GM18498 (cell line): ENCODE results near the gene TSHZ3.

ENCODE experiments used
- ATAC-seq: cut with Tn5 transposase; IDR thresholded peaks from one replicate; pipeline ENCODE4 v1.9.1; 2021; ENCODE audit warnings: mild to moderate bottlenecking, moderate library complexity; ENCODE audit not compliant: unreplicated experiment

Gene TSHZ3, protein sequence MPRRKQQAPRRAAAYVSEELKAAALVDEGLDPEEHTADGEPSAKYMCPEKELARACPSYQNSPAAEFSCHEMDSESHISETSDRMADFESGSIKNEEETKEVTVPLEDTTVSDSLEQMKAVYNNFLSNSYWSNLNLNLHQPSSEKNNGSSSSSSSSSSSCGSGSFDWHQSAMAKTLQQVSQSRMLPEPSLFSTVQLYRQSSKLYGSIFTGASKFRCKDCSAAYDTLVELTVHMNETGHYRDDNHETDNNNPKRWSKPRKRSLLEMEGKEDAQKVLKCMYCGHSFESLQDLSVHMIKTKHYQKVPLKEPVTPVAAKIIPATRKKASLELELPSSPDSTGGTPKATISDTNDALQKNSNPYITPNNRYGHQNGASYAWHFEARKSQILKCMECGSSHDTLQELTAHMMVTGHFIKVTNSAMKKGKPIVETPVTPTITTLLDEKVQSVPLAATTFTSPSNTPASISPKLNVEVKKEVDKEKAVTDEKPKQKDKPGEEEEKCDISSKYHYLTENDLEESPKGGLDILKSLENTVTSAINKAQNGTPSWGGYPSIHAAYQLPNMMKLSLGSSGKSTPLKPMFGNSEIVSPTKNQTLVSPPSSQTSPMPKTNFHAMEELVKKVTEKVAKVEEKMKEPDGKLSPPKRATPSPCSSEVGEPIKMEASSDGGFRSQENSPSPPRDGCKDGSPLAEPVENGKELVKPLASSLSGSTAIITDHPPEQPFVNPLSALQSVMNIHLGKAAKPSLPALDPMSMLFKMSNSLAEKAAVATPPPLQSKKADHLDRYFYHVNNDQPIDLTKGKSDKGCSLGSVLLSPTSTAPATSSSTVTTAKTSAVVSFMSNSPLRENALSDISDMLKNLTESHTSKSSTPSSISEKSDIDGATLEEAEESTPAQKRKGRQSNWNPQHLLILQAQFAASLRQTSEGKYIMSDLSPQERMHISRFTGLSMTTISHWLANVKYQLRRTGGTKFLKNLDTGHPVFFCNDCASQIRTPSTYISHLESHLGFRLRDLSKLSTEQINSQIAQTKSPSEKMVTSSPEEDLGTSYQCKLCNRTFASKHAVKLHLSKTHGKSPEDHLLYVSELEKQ

DNA sequence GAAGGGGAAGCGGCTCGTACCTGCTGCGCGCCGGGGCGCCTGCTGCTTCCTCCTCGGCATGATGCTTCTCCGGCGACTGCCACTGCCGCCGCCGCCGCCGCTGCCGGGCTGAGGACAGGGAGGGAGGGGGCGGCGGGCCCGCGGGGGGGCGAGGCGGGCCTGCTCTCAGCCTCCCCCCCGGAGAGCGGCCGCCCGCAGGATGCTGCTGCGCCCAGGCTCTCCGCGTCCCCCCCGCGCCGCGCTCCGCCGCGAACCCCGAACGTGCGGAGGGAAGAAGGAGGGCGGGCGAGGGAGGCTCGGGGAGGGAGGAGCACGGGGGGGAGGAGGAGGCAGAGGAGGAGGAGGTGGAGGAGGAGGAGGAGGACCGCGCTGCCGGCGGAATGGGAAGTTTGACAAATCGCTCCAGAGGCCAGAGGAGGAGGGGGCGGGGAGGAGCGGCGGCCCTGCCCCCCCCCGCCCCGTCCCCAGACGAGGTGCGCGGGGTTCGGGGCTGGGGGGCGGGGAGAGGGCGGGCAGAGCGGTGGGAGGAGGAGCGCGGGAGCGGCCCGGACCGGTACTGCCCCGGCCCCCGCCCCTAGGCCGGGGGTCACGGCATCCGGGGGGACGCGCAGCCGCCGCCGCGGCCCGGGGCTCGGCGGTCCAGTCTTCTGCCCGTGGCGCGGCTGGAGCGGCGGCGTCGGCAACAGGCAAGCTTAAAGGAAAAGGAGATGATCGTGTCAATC, at the start of gene TSHZ3:
Gene TSHZ3, minus strand, starts transcription at position 277 of the 722 bp plus-strand sequence. Its CDS starts 217 bp downstream, at position 60.
- ATAC-seq: no peak

DNA sequence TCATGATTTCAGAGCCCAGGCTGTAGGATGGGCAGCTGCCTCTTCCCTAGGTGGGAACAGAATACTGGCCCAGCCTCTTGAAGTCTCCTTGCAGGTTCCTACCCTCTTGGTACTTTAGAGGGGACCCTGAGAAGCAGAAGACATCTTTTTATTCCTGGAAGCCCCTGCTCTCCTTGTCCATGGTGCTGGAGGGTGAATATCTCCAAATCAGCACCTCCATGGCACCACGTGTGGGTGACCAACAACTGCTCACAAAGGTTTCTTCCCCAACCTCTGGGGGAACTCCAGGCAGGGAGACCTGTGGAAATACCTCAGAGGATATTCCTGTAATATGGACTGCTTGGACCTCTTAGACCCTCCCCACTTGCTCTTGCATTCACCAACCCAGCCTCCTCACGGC, 48.1 kb upstream of the TSHZ3 start:
- no peak for ATAC-seq

GRCh38 chr19:31392464-31392863, 43.2 kb upstream of the TSHZ3 start:
- no peak for ATAC-seq

DNA sequence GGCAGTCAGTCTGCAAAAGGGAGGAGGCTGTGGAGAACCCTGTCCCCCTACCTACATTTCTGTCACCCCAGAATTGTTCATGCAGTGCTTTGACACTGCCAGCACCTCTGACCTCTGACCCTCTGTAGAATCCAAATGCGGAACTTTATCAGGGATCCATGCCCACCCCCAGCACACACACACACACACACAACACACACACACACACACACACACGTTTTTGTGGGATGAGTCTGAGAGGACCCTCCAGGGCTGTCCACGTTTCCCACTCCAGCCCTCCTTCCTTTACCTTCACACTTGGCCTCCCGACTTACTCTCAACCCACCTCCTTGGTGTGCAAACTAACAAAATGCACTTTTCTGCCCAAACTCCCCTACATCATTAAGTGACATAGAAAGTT, 42.3 kb upstream of the TSHZ3 start:
- no peak for ATAC-seq

DNA sequence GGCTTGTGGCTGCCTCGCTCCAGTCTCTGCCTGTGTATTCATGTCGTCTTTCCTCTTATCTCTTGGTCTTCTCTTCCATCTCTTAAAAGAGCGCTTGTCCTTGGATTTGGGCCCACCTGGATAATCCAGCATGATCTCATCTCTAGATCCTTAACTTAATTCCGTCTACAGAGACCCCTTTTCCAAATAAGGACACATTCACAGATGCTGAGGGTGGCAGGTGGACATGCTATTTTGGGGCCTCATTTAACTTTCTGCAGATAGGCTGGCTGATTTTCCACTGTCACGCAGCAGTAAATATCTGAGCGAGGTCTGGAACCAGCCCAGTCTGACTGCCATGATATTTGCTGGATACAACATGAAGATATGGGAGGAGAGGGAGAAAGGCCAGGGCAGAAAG, 41.5 kb upstream of the TSHZ3 start:
- no peak for ATAC-seq

DNA sequence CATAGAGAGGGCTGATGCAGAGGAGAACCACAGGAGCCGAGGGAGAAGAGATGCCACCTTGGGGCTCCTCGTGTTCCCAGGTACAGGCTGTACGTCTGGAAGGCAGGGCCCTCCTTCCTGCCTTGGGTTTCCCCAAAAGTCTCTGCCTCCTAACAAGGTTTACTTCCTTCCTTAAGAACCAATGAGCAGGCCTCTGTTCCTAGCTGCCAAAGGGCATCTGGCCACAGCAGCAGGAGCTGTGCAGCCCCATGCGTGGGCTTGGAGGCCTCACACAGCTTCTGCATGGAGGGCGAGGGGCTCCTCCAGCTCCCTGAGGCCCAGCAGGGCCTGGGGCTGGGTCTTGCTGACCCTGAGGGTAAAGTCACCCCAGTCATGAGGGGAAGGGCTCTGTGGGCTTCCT, 40.6 kb upstream of the TSHZ3 start:
- ATAC-seq: no peak

GRCh38 chr19:31387717-31388301, 38.6 kb upstream of the TSHZ3 start:
- ATAC-seq: no peak

DNA sequence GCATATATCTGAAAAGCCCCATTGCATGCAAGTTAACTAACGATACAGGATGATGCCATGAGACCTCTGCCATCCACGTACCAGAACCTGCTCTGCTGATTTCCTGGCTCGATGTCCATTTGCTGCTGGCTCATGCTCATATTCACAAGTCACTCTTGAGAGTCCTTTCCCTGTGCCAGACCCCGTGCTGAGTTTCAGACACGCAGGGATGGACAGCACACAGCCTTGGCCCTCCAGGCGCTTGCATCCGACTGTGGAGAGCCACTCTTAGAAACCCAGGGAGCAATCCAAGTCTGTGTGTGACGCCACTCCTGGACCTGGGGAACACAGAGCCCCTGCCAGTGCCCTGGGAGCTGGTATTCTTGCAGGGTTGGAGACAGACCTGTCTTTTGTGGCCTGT, 37.6 kb upstream of the TSHZ3 start:
- ATAC-seq: no peak

DNA sequence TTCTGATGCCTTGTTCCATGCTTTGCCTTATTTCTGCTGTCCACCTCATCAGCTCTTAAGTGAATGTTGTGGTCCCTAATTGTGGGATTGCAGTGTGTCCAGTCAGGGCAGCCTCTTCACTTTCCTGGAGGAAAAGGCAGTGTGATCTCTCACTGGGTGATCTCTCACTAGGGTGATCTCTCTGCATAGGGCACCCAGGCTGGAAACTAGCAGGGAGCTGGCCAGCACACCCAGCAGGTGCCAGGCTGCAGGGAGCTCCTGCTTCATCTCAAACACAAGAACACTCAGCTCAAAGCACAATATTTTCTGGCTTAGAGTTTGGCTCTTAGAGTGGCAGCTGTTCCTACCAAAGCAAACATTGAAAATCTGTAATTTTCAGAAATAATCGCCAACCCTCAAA, 36.5 kb upstream of the TSHZ3 start:
- ATAC-seq: no peak

GRCh38 chr19:31383553-31383952, 34.3 kb upstream of the TSHZ3 start:
- no peak for ATAC-seq

- ATAC-seq: no peak
Measured at GRCh38 chr19:31380854-31381253, 31.6 kb upstream of the TSHZ3 start.

DNA sequence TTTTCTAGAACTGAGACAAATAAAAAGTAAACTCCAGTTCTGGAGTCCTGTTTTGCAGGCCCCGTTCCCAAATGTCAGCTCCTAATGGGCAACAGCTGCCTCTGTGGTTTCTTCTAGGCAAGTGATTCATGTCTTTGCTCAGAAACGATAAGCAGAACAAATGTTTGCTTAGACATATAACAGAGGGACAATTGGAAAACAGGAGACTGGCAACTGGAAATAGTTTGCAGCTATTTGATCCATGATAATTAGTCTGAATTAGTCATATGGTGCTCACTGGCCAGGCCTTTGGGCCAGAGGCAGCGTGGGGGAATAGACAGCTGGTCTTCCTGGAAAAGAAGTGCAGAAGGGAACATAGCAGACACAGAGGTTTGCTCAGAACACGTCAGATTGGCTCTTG, 29.2 kb upstream of the TSHZ3 start:
- no peak for ATAC-seq

- ATAC-seq: no peak
Measured at GRCh38 chr19:31377736-31378135, 28.5 kb upstream of the TSHZ3 start.

DNA sequence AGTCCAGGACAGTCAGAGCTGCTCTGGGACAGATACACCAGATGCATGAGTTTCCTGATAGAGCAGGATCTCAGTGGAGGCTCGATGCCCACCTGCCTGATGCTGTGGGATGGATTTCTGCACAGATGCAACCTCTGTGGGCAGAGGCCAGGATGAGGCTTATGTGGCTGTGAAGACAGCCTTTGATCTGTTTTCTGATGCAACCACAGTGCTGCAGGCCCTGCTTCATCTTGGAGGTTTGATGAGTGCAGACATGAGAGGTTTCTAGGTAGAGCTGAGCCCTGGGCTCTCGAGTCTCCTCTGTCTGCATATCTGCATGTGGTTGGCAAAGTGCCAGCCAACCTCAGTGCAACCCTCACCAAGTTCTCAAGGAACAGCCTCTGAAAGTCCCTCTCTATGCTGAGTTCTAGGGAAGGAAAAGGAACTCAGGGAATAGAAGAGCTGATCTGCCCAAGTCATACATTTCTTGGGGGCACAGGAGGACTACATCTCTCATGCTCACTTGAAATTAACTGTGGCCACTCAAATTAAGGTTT, 23.1 kb upstream of the TSHZ3 start:
- ATAC-seq: no peak

DNA sequence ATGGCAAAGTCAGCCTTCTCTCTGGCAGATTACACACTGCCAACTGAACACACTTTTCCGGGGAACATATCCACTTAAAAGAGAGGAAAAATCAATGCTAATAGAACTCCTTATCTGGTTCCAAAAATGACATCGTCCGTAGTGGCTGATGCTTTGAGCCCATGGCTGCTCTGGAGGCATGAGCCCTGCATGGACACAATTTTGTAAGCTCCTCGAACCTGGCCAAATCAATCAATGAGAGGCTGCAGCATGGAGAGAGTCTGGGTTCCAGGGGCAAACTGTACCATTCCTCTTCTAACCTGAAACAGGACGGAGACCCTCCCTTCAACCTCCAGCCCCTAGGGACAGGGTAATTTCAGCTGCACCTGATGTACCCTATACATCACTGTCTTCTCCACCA, 21.0 kb upstream of the TSHZ3 start:
- no peak for ATAC-seq

DNA sequence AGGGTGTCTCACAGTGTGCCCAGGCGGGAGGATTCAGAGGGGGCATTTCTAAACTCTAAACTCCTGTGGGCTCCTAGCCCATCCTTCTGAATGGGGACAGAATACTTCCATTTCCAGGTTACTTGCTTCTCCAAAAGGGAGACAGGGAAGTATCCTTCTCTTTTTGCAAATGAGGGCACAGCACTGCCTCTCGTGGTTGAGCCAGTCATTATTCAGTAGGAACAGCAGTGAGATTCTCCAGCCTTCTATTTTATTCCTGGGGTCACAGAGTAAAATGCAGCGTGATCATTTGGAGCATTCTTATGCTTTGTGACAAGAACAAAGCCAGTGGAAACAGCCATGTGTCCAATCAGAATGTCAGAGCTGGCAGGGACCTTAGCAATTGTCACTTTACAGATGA, 15.7 kb upstream of the TSHZ3 start:
- ATAC-seq: no peak

DNA sequence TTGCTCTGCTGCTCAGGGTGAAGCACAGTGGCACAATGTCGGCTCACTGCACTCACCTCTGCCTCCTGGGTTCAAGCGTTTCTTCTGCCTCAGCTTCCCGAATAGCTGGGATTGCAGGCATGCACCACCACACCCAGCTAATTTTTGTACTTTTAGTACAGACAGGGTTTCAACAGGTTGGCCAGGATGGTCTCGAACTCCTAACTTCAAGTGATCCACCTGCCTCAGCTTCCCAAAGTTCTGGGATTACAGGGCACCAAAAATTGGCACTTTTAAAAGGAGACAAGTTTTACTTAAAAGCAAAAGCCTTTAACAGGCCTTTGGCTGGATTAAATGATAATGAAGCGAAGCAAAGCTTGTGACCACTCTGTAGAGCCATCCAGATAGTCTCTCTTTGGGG, 12.5 kb upstream of the TSHZ3 start:
- no peak for ATAC-seq

DNA sequence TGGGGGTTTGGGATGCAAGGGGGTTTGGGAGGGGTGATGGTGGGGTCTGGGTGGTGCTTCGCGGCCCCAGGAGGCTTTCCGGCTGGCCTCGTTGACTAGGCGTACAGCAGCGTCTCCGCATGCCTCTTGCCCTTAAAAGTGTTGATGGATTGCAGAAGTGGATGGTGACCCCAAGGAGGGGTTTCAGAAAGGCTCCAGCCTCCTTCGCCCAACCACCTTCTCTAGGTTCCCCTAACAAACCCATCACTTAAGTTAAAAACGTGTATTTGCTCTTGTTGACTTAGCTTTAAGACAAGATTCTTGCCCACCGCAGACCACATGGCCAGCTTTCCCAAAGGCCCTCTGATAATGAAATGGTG, 8.1 kb upstream of the TSHZ3 start:
- no peak for ATAC-seq

- no peak for ATAC-seq
Measured at GRCh38 chr19:31356587-31357314, 7.5 kb upstream of the TSHZ3 start.
